ENCODE results near the gene NOTCH4. TPM values are rescaled to one million over a fixed set of nuclear protein-coding genes. Genes with fewer than 3 reads are reported as not detected.

NOTCH4 gene
- total RNA-seq, 1 donor from 2014 or later = 1.4 TPM

GRCh38 chr6:32216998-32217397 is 6.9 kb downstream of the NOTCH4 start:
- Mint-ChIP-seq H3K4me3 (ENCODE audit: unreplicated experiment) (no peak overlapping the region), H3K27me3 (ENCODE audit: low read depth) (peaks cover 25% of the 10 kb centered on the region), H3K36me3 (ENCODE audit: low read depth) (no peaks in the 10 kb centered on the region)

GRCh38 chr6:32216285-32216684 is 7.6 kb downstream of the NOTCH4 start:
- H3K27ac Mint-ChIP-seq (ENCODE audit: unreplicated experiment) = no peak overlapping the region
- no peak for DNase-seq (ENCODE audit: low spot score)
- no peak for TF ChIP-seq CTCF (IDR thresholded peaks at IDR 0.05)
- no peaks in the 10 kb centered on the region for H3K36me3 Mint-ChIP-seq (ENCODE audit: low read depth)
- H3K9me3 Mint-ChIP-seq (ENCODE audit: low read depth) = peaks cover 4% of the 10 kb centered on the region
- no peak overlapping the region for H3K4me3 Mint-ChIP-seq (ENCODE audit: unreplicated experiment)
- H3K4me1 Mint-ChIP-seq (ENCODE audit: low read depth) = no peaks in the 10 kb centered on the region
- H3K27me3 Mint-ChIP-seq (ENCODE audit: low read depth) = peaks cover 25% of the 10 kb centered on the region

More at GRCh38 chr6:32216998-32217397, 6.9 kb downstream of the NOTCH4 start:
- H3K27ac Mint-ChIP-seq (ENCODE audit: unreplicated experiment) = no peak overlapping the region
- H3K4me1 Mint-ChIP-seq (ENCODE audit: low read depth) = no peaks in the 10 kb centered on the region
- peaks cover 4% of the 10 kb centered on the region for H3K9me3 Mint-ChIP-seq (ENCODE audit: low read depth)
- DNase-seq (ENCODE audit: low spot score) = no peak
- TF ChIP-seq CTCF (IDR thresholded peaks at IDR 0.05) = no peak

- H3K9me3 Mint-ChIP-seq (ENCODE audit: low read depth) = peaks cover 4% of the 10 kb centered on the region
- no peak overlapping the region for H3K4me3 Mint-ChIP-seq (ENCODE audit: unreplicated experiment)
- no peak for TF ChIP-seq CTCF (IDR thresholded peaks at IDR 0.05)
- no peaks in the 10 kb centered on the region for H3K4me1 Mint-ChIP-seq (ENCODE audit: low read depth)
- peaks cover 25% of the 10 kb centered on the region for H3K27me3 Mint-ChIP-seq (ENCODE audit: low read depth)
- no peak for DNase-seq (ENCODE audit: low spot score)
- H3K36me3 Mint-ChIP-seq (ENCODE audit: low read depth) = no peaks in the 10 kb centered on the region
- no peak overlapping the region for H3K27ac Mint-ChIP-seq (ENCODE audit: unreplicated experiment)
Measured at GRCh38 chr6:32215617-32216016, 8.2 kb downstream of the NOTCH4 start.

- no peaks in the 10 kb centered on the region for H3K36me3 Mint-ChIP-seq (ENCODE audit: low read depth)
- H3K27me3 Mint-ChIP-seq (ENCODE audit: low read depth) = peaks cover 18% of the 10 kb centered on the region
- H3K27ac Mint-ChIP-seq (ENCODE audit: unreplicated experiment) = no peak overlapping the region
- H3K9me3 Mint-ChIP-seq (ENCODE audit: low read depth) = peaks cover 4% of the 10 kb centered on the region
- H3K4me3 Mint-ChIP-seq (ENCODE audit: unreplicated experiment) = no peak overlapping the region
- H3K4me1 Mint-ChIP-seq (ENCODE audit: low read depth) = no peaks in the 10 kb centered on the region
- TF ChIP-seq CTCF (IDR thresholded peaks at IDR 0.05) = no peak
- DNase-seq (ENCODE audit: low spot score) = no peak
Measured at GRCh38 chr6:32214126-32214525, 9.7 kb downstream of the NOTCH4 start.

- TF ChIP-seq CTCF (IDR thresholded peaks at IDR 0.05) = no peak
- Mint-ChIP-seq H3K4me1 (ENCODE audit: low read depth) (no peaks in the 10 kb centered on the region), H3K4me3 (ENCODE audit: unreplicated experiment) (no peak overlapping the region), H3K27ac (ENCODE audit: unreplicated experiment) (no peak overlapping the region), H3K36me3 (ENCODE audit: low read depth) (no peaks in the 10 kb centered on the region), H3K27me3 (ENCODE audit: low read depth) (peaks cover 18% of the 10 kb centered on the region), H3K9me3 (ENCODE audit: low read depth) (peaks cover 4% of the 10 kb centered on the region)
- DNase-seq (ENCODE audit: low spot score) = no peak
Measured at GRCh38 chr6:32213649-32214048, 10.2 kb downstream of the NOTCH4 start.
